ENCODE measurements around the gene NUP93.

Gene NUP93

GRCh38 chr16:56849690-56850680 is 120.1 kb downstream of the NUP93 start:
- Histone ChIP-seq H4K20me1 (ENCODE audit: insufficient read depth, low read length) (no peaks in the 10 kb centered on the region), H3K36me3 (ENCODE audit: insufficient read depth, low read length) (peaks cover 11% of the 10 kb centered on the region), H2AFZ (ENCODE audit: low read depth, low read length) (no peak overlapping the region), H3K4me1 (ENCODE audit: insufficient read depth, low read length) (peaks cover 9% of the 10 kb centered on the region), H3K79me2 (ENCODE audit: insufficient read depth, low read length) (no peaks in the 10 kb centered on the region), H3K4me3 (ENCODE audit: low read depth in 1 of 2, low read length in 2 of 2) (no peak overlapping the region), H3K9me3 (ENCODE audit: insufficient read depth, low read length, severe bottlenecking) (no peaks in the 10 kb centered on the region), H3K27ac (ENCODE audit: low read length) (no peak overlapping the region), H3K27me3 (ENCODE audit: insufficient read depth, low read length, poor library complexity) (no peaks in the 10 kb centered on the region), H3K9ac (ENCODE audit: low read depth, low read length) (no peak overlapping the region), H3K4me2 (ENCODE audit: insufficient read depth, low read length) (no peak overlapping the region)
- TF ChIP-seq CTCF (IDR thresholded peaks at IDR 0.05; ENCODE audit: borderline replicate concordance, extremely low read depth, low read length, poor library complexity, severe bottlenecking), result no peak
- no peak for TF ChIP-seq EZH2 (IDR thresholded peaks at IDR 0.05; ENCODE audit: borderline replicate concordance, low read depth, low read length, severe bottlenecking)
- DNase-seq (no peak), ATAC-seq (ENCODE audit: insufficient read depth, low read depth) (no peak)

GRCh38 chr16:56851671-56852400 is 121.9 kb downstream of the NUP93 start:
- no peak overlapping the region for H3K27ac ChIP-seq (ENCODE audit: low read length)
- no peaks in the 10 kb centered on the region for H3K9me3 ChIP-seq (ENCODE audit: insufficient read depth, low read length, severe bottlenecking)
- no peak overlapping the region for H2AFZ ChIP-seq (ENCODE audit: low read depth, low read length)
- no peak overlapping the region for H3K4me3 ChIP-seq (ENCODE audit: low read depth in 1 of 2, low read length in 2 of 2)
- H3K4me2 ChIP-seq (ENCODE audit: insufficient read depth, low read length), result no peak overlapping the region
- no peak for TF ChIP-seq EZH2 (IDR thresholded peaks at IDR 0.05; ENCODE audit: borderline replicate concordance, low read depth, low read length, severe bottlenecking)
- TF ChIP-seq CTCF (IDR thresholded peaks at IDR 0.05; ENCODE audit: borderline replicate concordance, extremely low read depth, low read length, poor library complexity, severe bottlenecking), result peak; percentile 53
- ATAC-seq (ENCODE audit: insufficient read depth, low read depth) (no peak), DNase-seq (no peak)
- H3K4me1 ChIP-seq (ENCODE audit: insufficient read depth, low read length), result peaks cover 9% of the 10 kb centered on the region
- H3K27me3 ChIP-seq (ENCODE audit: insufficient read depth, low read length, poor library complexity), result no peaks in the 10 kb centered on the region
- H3K36me3 ChIP-seq (ENCODE audit: insufficient read depth, low read length), result no peaks in the 10 kb centered on the region
- no peak overlapping the region for H3K9ac ChIP-seq (ENCODE audit: low read depth, low read length)
- H4K20me1 ChIP-seq (ENCODE audit: insufficient read depth, low read length), result no peaks in the 10 kb centered on the region
- H3K79me2 ChIP-seq (ENCODE audit: insufficient read depth, low read length), result no peaks in the 10 kb centered on the region

- no peak overlapping the region for H3K4me3 ChIP-seq (ENCODE audit: low read depth in 1 of 2, low read length in 2 of 2)
- H3K36me3 ChIP-seq (ENCODE audit: insufficient read depth, low read length), result no peaks in the 10 kb centered on the region
- no peaks in the 10 kb centered on the region for H3K27me3 ChIP-seq (ENCODE audit: insufficient read depth, low read length, poor library complexity)
- DNase-seq (no peak), ATAC-seq (ENCODE audit: insufficient read depth, low read depth) (no peak)
- H3K4me1 ChIP-seq (ENCODE audit: insufficient read depth, low read length), result peaks cover 8% of the 10 kb centered on the region
- no peak for TF ChIP-seq EZH2 (IDR thresholded peaks at IDR 0.05; ENCODE audit: borderline replicate concordance, low read depth, low read length, severe bottlenecking)
- TF ChIP-seq CTCF (IDR thresholded peaks at IDR 0.05; ENCODE audit: borderline replicate concordance, extremely low read depth, low read length, poor library complexity, severe bottlenecking), result no peak
- no peak overlapping the region for H2AFZ ChIP-seq (ENCODE audit: low read depth, low read length)
- no peak overlapping the region for H3K4me2 ChIP-seq (ENCODE audit: insufficient read depth, low read length)
- no peak overlapping the region for H3K27ac ChIP-seq (ENCODE audit: low read length)
- no peak overlapping the region for H3K9ac ChIP-seq (ENCODE audit: low read depth, low read length)
- no peaks in the 10 kb centered on the region for H3K79me2 ChIP-seq (ENCODE audit: insufficient read depth, low read length)
- H4K20me1 ChIP-seq (ENCODE audit: insufficient read depth, low read length), result no peaks in the 10 kb centered on the region
- H3K9me3 ChIP-seq (ENCODE audit: insufficient read depth, low read length, severe bottlenecking), result no peaks in the 10 kb centered on the region
Measured at GRCh38 chr16:56852401-56852730, 122.4 kb downstream of the NUP93 start.

Measured in DND-41 (cell line).